Glutamatergic neuron (in vitro differentiated cells): Measurements from ENCODE around the gene RPTOR. TPM values are rescaled to one million over a fixed set of nuclear protein-coding genes. Genes with fewer than 3 reads are reported as not detected.

ENCODE experiments used
- DNase-seq: peaks from one replicate; pipeline ENCODE4 v3.0.0; 2022
- H3K27ac Mint-ChIP-seq: one replicate; pipeline ENCODE4 v1.8.0; 2020; ENCODE audit warnings: mild to moderate bottlenecking, mixed read lengths, inconsistent platforms; ENCODE audit not compliant: unreplicated experiment
- H3K27me3 Mint-ChIP-seq: one replicate; pipeline ENCODE4 v1.8.0; 2020; ENCODE audit warnings: mild to moderate bottlenecking, moderate library complexity, mixed read lengths, inconsistent platforms; ENCODE audit not compliant: unreplicated experiment
- H3K36me3 Mint-ChIP-seq: one replicate; pipeline ENCODE4 v1.8.0; 2020; ENCODE audit warnings: mild to moderate bottlenecking, mixed read lengths, inconsistent platforms; ENCODE audit not compliant: unreplicated experiment
- H3K4me1 Mint-ChIP-seq: one replicate; pipeline ENCODE4 v1.8.0; 2020; ENCODE audit warnings: mild to moderate bottlenecking, low read depth, mixed read lengths, inconsistent platforms; ENCODE audit not compliant: unreplicated experiment
- H3K4me3 Mint-ChIP-seq: one replicate; pipeline ENCODE4 v1.8.0; 2020; ENCODE audit warnings: mild to moderate bottlenecking, mixed read lengths, inconsistent platforms; ENCODE audit not compliant: unreplicated experiment
- H3K9me3 Mint-ChIP-seq: one replicate; pipeline ENCODE4 v1.8.0; 2020; ENCODE audit warnings: mild to moderate bottlenecking, moderate library complexity, mixed read lengths, inconsistent platforms; ENCODE audit not compliant: unreplicated experiment
- CTCF ChIP-seq: fragments of 200-600 bp; sonication (generic); IDR thresholded peaks from one replicate; pipeline ENCODE4 v1.5.0; 2021; ENCODE audit not compliant: partially characterized antibody, unreplicated experiment
- total RNA-seq: library from RNA; stranded (reverse); fragmentation: NEBNext Ultra II Directional; extraction: Animal tissue kit (Norgen Biotek cat#: 25700); gene quantifications from one replicate; pipeline ENCODE4 v1.2.1, GENCODE V29; 2021; ENCODE audit not compliant: unreplicated experiment

Gene RPTOR
- total RNA-seq, 1 donor from 2014 or later = 39.8 TPM

GRCh38 chr17:80998118-80998747 lies 453.6 kb downstream of the RPTOR start:
- Mint-ChIP-seq H3K9me3 (peaks cover 8% of the 10 kb centered on the region), H3K27me3 (peaks cover 16% of the 10 kb centered on the region), H3K4me3 (no peak overlapping the region), H3K27ac (no peak overlapping the region), H3K36me3 (no peaks in the 10 kb centered on the region), H3K4me1 (peaks cover 2% of the 10 kb centered on the region)
- no peak for TF ChIP-seq CTCF
- DNase-seq = no peak

- TF ChIP-seq CTCF = no peak
- no peak overlapping the region for H3K27ac Mint-ChIP-seq
- no peak overlapping the region for H3K4me3 Mint-ChIP-seq
- no peak for DNase-seq
- H3K4me1 Mint-ChIP-seq = peaks cover 3% of the 10 kb centered on the region
- no peaks in the 10 kb centered on the region for H3K36me3 Mint-ChIP-seq
- peaks cover 8% of the 10 kb centered on the region for H3K9me3 Mint-ChIP-seq
- peaks cover 16% of the 10 kb centered on the region for H3K27me3 Mint-ChIP-seq
These were observed 454.3 kb downstream of the RPTOR start for GRCh38 chr17:80998748-80999535.

- peaks cover 8% of the 10 kb centered on the region for H3K9me3 Mint-ChIP-seq
- H3K27me3 Mint-ChIP-seq = peaks cover 19% of the 10 kb centered on the region
- H3K4me1 Mint-ChIP-seq = peaks cover 3% of the 10 kb centered on the region
- DNase-seq = no peak
- no peak overlapping the region for H3K4me3 Mint-ChIP-seq
- no peaks in the 10 kb centered on the region for H3K36me3 Mint-ChIP-seq
- H3K27ac Mint-ChIP-seq = no peak overlapping the region
- no peak for TF ChIP-seq CTCF
These were observed 455.1 kb downstream of the RPTOR start for GRCh38 chr17:80999536-81000333.

- no peaks in the 10 kb centered on the region for H3K36me3 Mint-ChIP-seq
These were observed 455.6 kb downstream of the RPTOR start for GRCh38 chr17:81000334-81000630.

More at GRCh38 chr17:81000334-81000630, 455.6 kb downstream of the RPTOR start:
- Mint-ChIP-seq H3K27ac (no peak overlapping the region), H3K9me3 (peaks cover 8% of the 10 kb centered on the region), H3K4me3 (no peak overlapping the region), H3K27me3 (peaks cover 23% of the 10 kb centered on the region), H3K4me1 (peaks cover 3% of the 10 kb centered on the region)
- no peak for DNase-seq
- no peak for TF ChIP-seq CTCF
